ENCODE data around the gene CD5L. TPM values are rescaled to one million over a fixed set of nuclear protein-coding genes. Genes with fewer than 3 reads are reported as not detected.

The CD5L gene
- total RNA-seq: not detected

DNA sequence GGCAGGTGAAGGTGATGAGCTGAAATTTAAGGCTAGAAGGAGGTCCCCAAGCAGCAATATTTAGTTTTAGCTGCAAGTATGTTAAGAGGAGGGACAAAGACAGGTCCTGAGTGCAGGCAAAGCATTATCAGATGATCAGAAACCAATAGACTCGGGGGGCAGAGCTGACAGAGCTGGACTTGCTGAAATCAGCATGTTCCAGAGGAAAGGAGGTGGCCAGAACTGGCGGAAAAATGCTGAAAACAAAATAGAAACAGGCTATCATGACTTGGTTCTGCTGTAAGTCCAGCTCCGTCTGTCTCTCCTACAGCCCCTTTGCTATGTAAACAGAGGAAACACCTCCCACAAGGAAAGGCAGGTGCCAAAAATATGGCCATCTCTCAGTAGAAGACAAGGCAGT lies at the start of gene CD5L:
CD5L (minus strand) TSS at position 101 of the 400 bp plus-strand sequence. CDS start 107 bp downstream, outside the sequence.
- no peak within 1 kb of the TSS for H3K4me3 Mint-ChIP-seq
- no peak for ATAC-seq
- H3K27me3 Mint-ChIP-seq (ENCODE audit: low read depth): no peaks in the 10 kb centered on the region
- DNase-seq: no peak
- H3K9me3 Mint-ChIP-seq (ENCODE audit: insufficient read depth): no peaks in the 10 kb centered on the region
- no peak within 1 kb of the TSS for H3K27ac Mint-ChIP-seq
- H3K4me1 Mint-ChIP-seq (ENCODE audit: low read depth): no peaks in the 10 kb centered on the region
- no peaks in the 10 kb centered on the region for H3K36me3 Mint-ChIP-seq (ENCODE audit: low read depth)
- ChIA-PET CTCF (no interaction called here), POLR2A (no interaction called here)

DNA sequence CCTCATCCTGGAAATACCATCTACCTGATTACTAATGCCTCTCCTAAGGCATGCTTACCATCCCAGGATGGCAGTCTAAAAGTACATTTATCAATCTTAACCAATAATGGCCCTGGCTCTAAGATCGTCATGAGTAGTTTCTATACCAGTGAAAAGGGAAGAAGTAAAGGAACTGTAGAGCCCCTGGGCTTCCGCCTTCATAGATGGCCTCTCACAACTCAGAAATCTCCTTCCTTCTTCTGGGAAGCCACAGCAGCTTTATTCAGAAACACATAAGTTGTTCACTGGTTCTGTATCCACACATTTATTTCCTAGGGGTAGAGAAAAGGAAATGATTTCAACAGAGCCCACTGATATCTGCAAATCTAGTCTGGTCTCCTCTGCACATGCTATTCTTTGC lies 41.0 kb upstream of the CD5L start:
- Mint-ChIP-seq H3K4me3 (no peak overlapping the region), H3K27ac (no peak overlapping the region), H3K9me3 (ENCODE audit: insufficient read depth) (no peaks in the 10 kb centered on the region), H3K4me1 (ENCODE audit: low read depth) (no peaks in the 10 kb centered on the region), H3K36me3 (ENCODE audit: low read depth) (no peaks in the 10 kb centered on the region), H3K27me3 (ENCODE audit: low read depth) (no peaks in the 10 kb centered on the region)
- POLR2A ChIA-PET: no interaction called here
- DNase-seq (no peak), ATAC-seq (no peak)
- CTCF ChIA-PET: no interaction called here

- ATAC-seq (no peak), DNase-seq (no peak)
- no peak overlapping the region for H3K27ac Mint-ChIP-seq
- H3K4me3 Mint-ChIP-seq: no peak overlapping the region
- no peaks in the 10 kb centered on the region for H3K36me3 Mint-ChIP-seq (ENCODE audit: low read depth)
- CTCF ChIA-PET: no interaction called here
- no peaks in the 10 kb centered on the region for H3K4me1 Mint-ChIP-seq (ENCODE audit: low read depth)
- no peaks in the 10 kb centered on the region for H3K9me3 Mint-ChIP-seq (ENCODE audit: insufficient read depth)
- H3K27me3 Mint-ChIP-seq (ENCODE audit: low read depth): no peaks in the 10 kb centered on the region
- POLR2A ChIA-PET: no interaction called here
Observed at GRCh38 chr1:157880621-157881020, 39.0 kb upstream of the CD5L start.

GRCh38 chr1:157878059-157878458 lies 36.5 kb upstream of the CD5L start:
- Mint-ChIP-seq H3K9me3 (ENCODE audit: insufficient read depth) (no peaks in the 10 kb centered on the region), H3K27me3 (ENCODE audit: low read depth) (peaks cover 2% of the 10 kb centered on the region), H3K4me1 (ENCODE audit: low read depth) (no peaks in the 10 kb centered on the region), H3K36me3 (ENCODE audit: low read depth) (no peaks in the 10 kb centered on the region), H3K4me3 (no peak overlapping the region), H3K27ac (no peak overlapping the region)
- no peak for DNase-seq
- POLR2A ChIA-PET: no interaction called here
- ATAC-seq: no peak
- CTCF ChIA-PET: no interaction called here

DNA sequence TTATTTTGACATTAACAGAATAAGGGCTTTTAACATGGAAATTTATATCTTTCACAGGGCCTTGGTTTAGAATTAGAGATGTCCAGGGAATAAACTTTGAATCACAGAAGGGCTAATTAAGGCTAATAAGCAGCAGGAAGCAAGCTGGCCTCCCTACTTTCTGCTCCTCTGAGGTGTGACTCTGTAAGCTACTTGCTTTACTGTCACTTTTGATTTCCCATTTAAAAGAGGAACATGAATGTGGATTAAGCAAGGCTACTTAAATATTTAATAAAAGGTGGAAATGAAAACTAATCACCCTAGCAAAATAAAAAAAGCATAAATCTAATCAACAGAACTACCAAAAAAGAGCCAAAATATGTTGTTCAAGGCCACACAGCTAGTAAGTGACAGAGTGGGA lies 28.9 kb upstream of the CD5L start:
- ChIA-PET CTCF (no interaction called here), POLR2A (no interaction called here)
- Mint-ChIP-seq H3K4me3 (no peak overlapping the region), H3K9me3 (ENCODE audit: insufficient read depth) (no peaks in the 10 kb centered on the region), H3K4me1 (ENCODE audit: low read depth) (no peaks in the 10 kb centered on the region), H3K27ac (no peak overlapping the region), H3K36me3 (ENCODE audit: low read depth) (no peaks in the 10 kb centered on the region), H3K27me3 (ENCODE audit: low read depth) (peaks cover 11% of the 10 kb centered on the region)
- no peak for ATAC-seq
- no peak for DNase-seq

DNA sequence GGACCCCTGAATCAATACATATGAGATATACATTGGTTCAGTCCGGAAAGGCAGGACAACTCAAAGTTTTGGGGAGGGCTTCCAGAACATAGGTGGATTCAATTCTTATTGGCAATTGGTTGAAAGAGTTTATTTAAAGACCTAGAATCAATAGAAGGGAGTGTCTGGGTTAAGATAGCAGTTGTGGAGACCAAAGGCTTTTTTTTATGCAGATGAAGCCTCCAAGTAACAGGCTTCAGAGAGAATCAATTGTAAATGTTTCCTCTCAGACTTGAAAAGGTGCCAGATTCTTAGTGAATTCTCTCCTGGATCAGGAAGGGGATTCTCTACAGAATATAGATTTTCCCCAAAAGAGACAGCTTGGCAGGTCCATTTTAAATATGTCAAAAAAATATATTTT lies 27.0 kb upstream of the CD5L start:
- Mint-ChIP-seq H3K9me3 (ENCODE audit: insufficient read depth) (no peaks in the 10 kb centered on the region), H3K36me3 (ENCODE audit: low read depth) (no peaks in the 10 kb centered on the region)

GRCh38 chr1:157862114-157863070 lies 20.8 kb upstream of the CD5L start:
- POLR2A ChIA-PET: no interaction called here
- Mint-ChIP-seq H3K4me3 (no peak overlapping the region), H3K4me1 (ENCODE audit: low read depth) (no peaks in the 10 kb centered on the region), H3K27me3 (ENCODE audit: low read depth) (peaks cover 8% of the 10 kb centered on the region), H3K36me3 (ENCODE audit: low read depth) (no peaks in the 10 kb centered on the region), H3K27ac (no peak overlapping the region), H3K9me3 (ENCODE audit: insufficient read depth) (no peaks in the 10 kb centered on the region)
- ATAC-seq (no peak), DNase-seq (no peak)
- CTCF ChIA-PET: no interaction called here

More for the DNA sequence above, 27.0 kb upstream of the CD5L start:
- Mint-ChIP-seq H3K4me1 (ENCODE audit: low read depth) (no peaks in the 10 kb centered on the region), H3K27ac (no peak overlapping the region), H3K27me3 (ENCODE audit: low read depth) (peaks cover 10% of the 10 kb centered on the region), H3K4me3 (no peak overlapping the region)
- DNase-seq: no peak
- CTCF ChIA-PET: no interaction called here
- ATAC-seq: no peak
- POLR2A ChIA-PET: no interaction called here

DNA sequence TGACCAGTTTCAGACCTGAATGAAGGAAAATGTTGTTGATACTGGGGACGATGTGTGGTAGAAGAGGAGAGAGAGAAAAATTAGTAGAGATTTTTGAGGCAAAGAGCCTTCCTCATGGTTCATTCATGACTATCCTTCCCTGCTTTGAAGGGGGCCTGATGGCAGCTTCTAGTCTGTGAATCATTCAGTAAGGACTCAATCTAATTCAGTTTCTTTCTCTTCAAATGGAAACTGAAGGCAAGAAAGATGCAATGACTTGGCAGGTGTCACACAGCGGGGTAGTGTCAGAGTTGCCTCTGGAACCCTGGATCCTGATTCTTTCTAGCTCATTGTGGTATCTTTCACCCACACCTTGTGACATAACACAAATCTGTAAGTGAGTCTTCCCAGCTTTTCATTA lies 14.9 kb upstream of the CD5L start:
- ATAC-seq: no peak
- CTCF ChIA-PET: no interaction called here

GRCh38 chr1:157852476-157852875 lies 10.9 kb upstream of the CD5L start:
- DNase-seq (no peak), ATAC-seq (no peak)
- CTCF ChIA-PET: no interaction called here
- no peak overlapping the region for H3K4me3 Mint-ChIP-seq
- no peak overlapping the region for H3K27ac Mint-ChIP-seq
- no peaks in the 10 kb centered on the region for H3K36me3 Mint-ChIP-seq (ENCODE audit: low read depth)
- POLR2A ChIA-PET: no interaction called here
- H3K4me1 Mint-ChIP-seq (ENCODE audit: low read depth): no peaks in the 10 kb centered on the region
- peaks cover 2% of the 10 kb centered on the region for H3K27me3 Mint-ChIP-seq (ENCODE audit: low read depth)
- H3K9me3 Mint-ChIP-seq (ENCODE audit: insufficient read depth): peaks cover 4% of the 10 kb centered on the region

More for the DNA sequence above, 14.9 kb upstream of the CD5L start:
- Mint-ChIP-seq H3K27me3 (ENCODE audit: low read depth) (peaks cover 2% of the 10 kb centered on the region), H3K9me3 (ENCODE audit: insufficient read depth) (peaks cover 4% of the 10 kb centered on the region), H3K27ac (no peak overlapping the region), H3K4me1 (ENCODE audit: low read depth) (no peaks in the 10 kb centered on the region), H3K4me3 (no peak overlapping the region), H3K36me3 (ENCODE audit: low read depth) (no peaks in the 10 kb centered on the region)
- POLR2A ChIA-PET: no interaction called here
- DNase-seq: no peak

- H3K4me1 Mint-ChIP-seq (ENCODE audit: low read depth): no peaks in the 10 kb centered on the region
- no peaks in the 10 kb centered on the region for H3K36me3 Mint-ChIP-seq (ENCODE audit: low read depth)
- H3K4me3 Mint-ChIP-seq: no peak overlapping the region
- no peak for ATAC-seq
- H3K27ac Mint-ChIP-seq: no peak overlapping the region
- peaks cover 4% of the 10 kb centered on the region for H3K9me3 Mint-ChIP-seq (ENCODE audit: insufficient read depth)
- POLR2A ChIA-PET: no interaction called here
- H3K27me3 Mint-ChIP-seq (ENCODE audit: low read depth): no peaks in the 10 kb centered on the region
- no peak for DNase-seq
- CTCF ChIA-PET: interaction anchor here (0.6 kb wide), 1 partner anchor 1841 kb away, joined by 4 read pairs; no protein-coding TSS in a partner anchor
Observed at GRCh38 chr1:157849229-157849875, 7.7 kb upstream of the CD5L start.

DNA sequence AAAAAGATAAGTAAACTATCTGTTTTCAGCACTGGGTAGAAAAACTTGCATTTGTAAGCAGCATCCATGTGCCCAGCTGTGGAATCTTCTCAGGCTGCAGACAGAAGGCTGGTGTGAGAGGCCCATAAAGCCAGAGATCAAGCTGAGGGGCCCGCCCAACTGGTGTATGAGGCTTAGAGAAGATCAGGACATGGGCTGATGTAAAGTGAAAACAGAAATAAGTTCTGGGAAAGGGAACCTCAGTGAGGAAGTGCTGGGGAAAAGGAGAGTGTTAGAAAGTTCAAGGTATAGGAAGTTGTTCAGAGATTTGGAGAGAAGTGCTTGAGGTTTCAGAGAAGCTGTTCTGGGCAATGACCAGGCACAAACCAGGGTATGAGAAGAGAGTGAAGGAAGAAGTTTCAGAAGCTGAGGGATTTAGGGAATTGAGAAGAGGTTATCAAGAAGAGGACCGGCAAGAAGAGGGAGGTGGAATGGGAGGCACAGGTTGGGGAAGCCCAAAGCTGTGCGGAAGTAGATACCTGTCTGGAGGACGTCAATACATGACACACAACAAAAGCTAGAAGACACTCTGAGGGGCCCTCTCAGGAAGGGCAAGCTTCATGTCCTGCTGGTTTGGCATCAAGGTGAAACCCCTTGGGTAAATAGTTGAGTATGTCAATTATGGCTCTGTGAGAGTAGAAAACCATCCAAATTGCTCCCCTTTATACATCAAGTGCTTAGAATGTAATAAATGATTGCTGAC lies 2.7 kb upstream of the CD5L start:
- POLR2A ChIA-PET: no interaction called here
- Mint-ChIP-seq H3K9me3 (ENCODE audit: insufficient read depth) (no peaks in the 10 kb centered on the region), H3K27me3 (ENCODE audit: low read depth) (no peaks in the 10 kb centered on the region), H3K36me3 (ENCODE audit: low read depth) (no peaks in the 10 kb centered on the region), H3K4me1 (ENCODE audit: low read depth) (no peaks in the 10 kb centered on the region), H3K27ac (no peak overlapping the region), H3K4me3 (no peak overlapping the region)
- DNase-seq (no peak), ATAC-seq (no peak)
- CTCF ChIA-PET: no interaction called here

- no peaks in the 10 kb centered on the region for H3K4me1 Mint-ChIP-seq (ENCODE audit: low read depth)
- no peak overlapping the region for H3K4me3 Mint-ChIP-seq
- DNase-seq (no peak), ATAC-seq (no peak)
- H3K36me3 Mint-ChIP-seq (ENCODE audit: low read depth): no peaks in the 10 kb centered on the region
- H3K9me3 Mint-ChIP-seq (ENCODE audit: insufficient read depth): no peaks in the 10 kb centered on the region
- no peaks in the 10 kb centered on the region for H3K27me3 Mint-ChIP-seq (ENCODE audit: low read depth)
- no peak overlapping the region for H3K27ac Mint-ChIP-seq
- ChIA-PET POLR2A (no interaction called here), CTCF (no interaction called here)
Observed at GRCh38 chr1:157842939-157843338, 1.3 kb upstream of the CD5L start.

Data from activated CD8-positive, alpha-beta T cell treated with anti-CD3 and anti-CD28 coated beads, Interleukin-2, amount 10 ng/mL, durations not matched to agents 7 days and 5 days (primary cell).